Measurements from ENCODE around the gene ZNF502. TPM values are rescaled to one million over a fixed set of nuclear protein-coding genes. Genes with fewer than 3 reads are reported as not detected.
A peak's percentile ranks its signal among the peaks of the same experiment; 100 is the strongest.

ZNF502 gene
- total and polyA plus RNA-seq, 2 of the 13 experiments (the other 11 are each of a cell fraction or from before 2014, with no cell fraction given): not detected

DNA sequence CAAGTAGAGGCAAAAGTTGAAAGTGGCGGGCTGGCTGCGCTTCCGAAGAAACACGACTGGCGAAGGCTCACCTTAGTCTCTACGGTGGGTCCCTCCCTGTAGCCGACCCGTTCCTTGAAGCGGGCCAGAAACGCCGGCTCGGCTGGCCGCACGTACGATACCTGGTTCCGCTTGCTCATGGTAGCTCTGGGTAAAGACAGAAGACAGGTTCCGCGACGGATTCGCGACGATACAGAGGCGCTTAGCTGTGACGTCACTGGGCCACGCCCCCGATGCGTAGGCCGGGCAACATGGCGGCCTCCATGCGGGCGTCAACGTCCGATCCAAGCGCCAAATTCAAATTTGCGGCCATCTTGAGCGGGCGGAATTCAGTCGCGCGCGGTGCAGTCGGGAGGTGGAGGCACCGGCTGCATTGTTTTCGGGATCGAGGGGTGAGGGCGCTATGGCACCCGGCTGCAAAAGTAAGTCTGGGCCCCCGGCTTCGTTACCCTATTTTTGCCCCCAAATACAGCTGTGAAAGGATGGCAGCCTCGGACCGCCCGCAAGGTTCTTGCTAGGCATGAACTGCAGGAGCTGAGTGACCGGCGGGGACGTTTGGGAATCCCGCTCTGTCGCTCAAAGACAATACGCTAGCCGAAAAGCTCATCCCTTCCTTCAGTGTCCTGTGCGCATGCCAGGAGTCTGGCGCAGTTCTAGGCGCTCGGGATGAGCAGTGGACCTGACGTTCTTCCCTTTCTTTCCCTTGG lies 49.1 kb downstream of the ZNF502 start, which contains the start of the genes KIAA1143 and KIF15 (continued):
- TF ChIP-seq ZNF776 (CRISPR knock-in tag; IDR thresholded peaks at IDR 0.05) (no peak), SP4 (CRISPR knock-in tag; IDR thresholded peaks at IDR 0.05) (peak; percentile 96), ZNF615 (CRISPR knock-in tag; IDR thresholded peaks at IDR 0.05; ENCODE audit: borderline replicate concordance) (no peak), ZNF616 (CRISPR knock-in tag; IDR thresholded peaks at IDR 0.05; ENCODE audit: low read depth) (no peak), YEATS2 (CRISPR knock-in tag; IDR thresholded peaks at IDR 0.05; ENCODE audit: borderline replicate concordance) (peak; percentile 92), MATR3 (CRISPR knock-in tag; IDR thresholded peaks at IDR 0.05) (no peak), ZFP36L1 (CRISPR knock-in tag; IDR thresholded peaks at IDR 0.05) (peak; percentile 96; the same call in 1 of the 2 replicates), ZNF816 (CRISPR knock-in tag; IDR thresholded peaks at IDR 0.05; ENCODE audit: borderline replicate concordance) (peak; percentile 66; the same call in 1 of the 2 replicates), RORA (CRISPR knock-in tag; IDR thresholded peaks at IDR 0.05) (no peak), TEAD2 (CRISPR knock-in tag; IDR thresholded peaks at IDR 0.05) (no peak), ZNF792 (CRISPR knock-in tag; IDR thresholded peaks at IDR 0.05) (peak; percentile 68; the same call in 1 of the 2 replicates), ELF3 (CRISPR knock-in tag; IDR thresholded peaks at IDR 0.05) (0 out of 2 replicates have a peak, but pooled peaks have one; percentile 73), ZNF839 (CRISPR knock-in tag; IDR thresholded peaks at IDR 0.05; ENCODE audit: borderline replicate concordance) (peak; percentile 77; the same call in 1 of the 2 replicates), ZNF546 (CRISPR knock-in tag; conservative IDR thresholded peaks at IDR 0.05) (peak; percentile 86; the same call in 1 of the 2 replicates), PHF20 (CRISPR knock-in tag; IDR thresholded peaks at IDR 0.05) (peak; percentile 95), KDM4B (CRISPR knock-in tag; IDR thresholded peaks at IDR 0.05) (0 out of 2 replicates have a peak, but pooled peaks have one; percentile 17), ZBTB21 (CRISPR knock-in tag; IDR thresholded peaks at IDR 0.05) (peak; percentile 79), AHR (CRISPR knock-in tag; IDR thresholded peaks at IDR 0.05) (0 out of 2 replicates have a peak, but pooled peaks have one; percentile 63), MAFG (CRISPR knock-in tag; IDR thresholded peaks at IDR 0.05) (no peak), SAP130 (CRISPR knock-in tag; IDR thresholded peaks at IDR 0.05; ENCODE audit: low read depth) (peak; percentile 100), ZNF329 (CRISPR knock-in tag; IDR thresholded peaks at IDR 0.05; ENCODE audit: low read depth) (peak; percentile 85; the same call in 1 of the 2 replicates), SNRNP70 (IDR thresholded peaks at IDR 0.05; ENCODE audit: low read depth, low read length) (no peak), ZNF230 (CRISPR knock-in tag; IDR thresholded peaks at IDR 0.05) (no peak), ZNF558 (CRISPR knock-in tag; IDR thresholded peaks at IDR 0.05; ENCODE audit: borderline replicate concordance) (peak; percentile 86; the same call in 1 of the 2 replicates), PITX1 (CRISPR knock-in tag; IDR thresholded peaks at IDR 0.05) (peak; percentile 67), ZNF205 (CRISPR knock-in tag; IDR thresholded peaks at IDR 0.05) (peak; percentile 60; the same call in 1 of the 2 replicates), ZNF337 (CRISPR knock-in tag; IDR thresholded peaks at IDR 0.05; ENCODE audit: borderline replicate concordance, low read depth) (no peak)
- TF ChIP-seq, protein P1, sequence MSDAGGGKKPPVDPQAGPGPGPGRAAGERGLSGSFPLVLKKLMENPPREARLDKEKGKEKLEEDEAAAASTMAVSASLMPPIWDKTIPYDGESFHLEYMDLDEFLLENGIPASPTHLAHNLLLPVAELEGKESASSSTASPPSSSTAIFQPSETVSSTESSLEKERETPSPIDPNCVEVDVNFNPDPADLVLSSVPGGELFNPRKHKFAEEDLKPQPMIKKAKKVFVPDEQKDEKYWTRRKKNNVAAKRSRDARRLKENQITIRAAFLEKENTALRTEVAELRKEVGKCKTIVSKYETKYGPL (CRISPR knock-in tag; IDR thresholded peaks at IDR 0.05): 0 out of 2 replicates have a peak, but pooled peaks have one; percentile 28
- TF ChIP-seq, protein P2, sequence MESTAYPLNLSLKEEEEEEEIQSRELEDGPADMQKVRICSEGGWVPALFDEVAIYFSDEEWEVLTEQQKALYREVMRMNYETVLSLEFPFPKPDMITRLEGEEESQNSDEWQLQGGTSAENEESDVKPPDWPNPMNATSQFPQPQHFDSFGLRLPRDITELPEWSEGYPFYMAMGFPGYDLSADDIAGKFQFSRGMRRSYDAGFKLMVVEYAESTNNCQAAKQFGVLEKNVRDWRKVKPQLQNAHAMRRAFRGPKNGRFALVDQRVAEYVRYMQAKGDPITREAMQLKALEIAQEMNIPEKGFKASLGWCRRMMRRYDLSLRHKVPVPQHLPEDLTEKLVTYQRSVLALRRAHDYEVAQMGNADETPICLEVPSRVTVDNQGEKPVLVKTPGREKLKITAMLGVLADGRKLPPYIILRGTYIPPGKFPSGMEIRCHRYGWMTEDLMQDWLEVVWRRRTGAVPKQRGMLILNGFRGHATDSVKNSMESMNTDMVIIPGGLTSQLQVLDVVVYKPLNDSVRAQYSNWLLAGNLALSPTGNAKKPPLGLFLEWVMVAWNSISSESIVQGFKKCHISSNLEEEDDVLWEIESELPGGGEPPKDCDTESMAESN (CRISPR knock-in tag; conservative IDR thresholded peaks at IDR 0.05): peak; percentile 89; the same call in 1 of the 2 replicates
- TF ChIP-seq, protein P3, sequence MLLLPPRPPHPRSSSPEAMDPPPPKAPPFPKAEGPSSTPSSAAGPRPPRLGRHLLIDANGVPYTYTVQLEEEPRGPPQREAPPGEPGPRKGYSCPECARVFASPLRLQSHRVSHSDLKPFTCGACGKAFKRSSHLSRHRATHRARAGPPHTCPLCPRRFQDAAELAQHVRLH (CRISPR knock-in tag; IDR thresholded peaks at IDR 0.05; ENCODE audit: borderline replicate concordance, low read depth): peak; percentile 77; the same call in 1 of the 2 replicates

Data from HepG2 (cell line).